HEK293 (cell line): ENCODE data around the gene SLC26A6.
A peak's percentile ranks its signal among the peaks of the same experiment; 100 is the strongest.

ENCODE experiments used
- MEIS1 ChIP-seq: sonication (generic); formaldehyde crosslinking; IDR thresholded peaks from 2 replicates; pipeline ENCODE4 v1.8.1; 2022; ENCODE audit warnings: missing genetic modification reagents, mild to moderate bottlenecking, borderline replicate concordance
- OVOL3 ChIP-seq: fragments of 450-650 bp; formaldehyde crosslinking; IDR thresholded peaks from 2 replicates; pipeline ENCODE4 v1.5.1; 2016; ENCODE audit warnings: missing biosample characterization, missing genetic modification characterization
- SP7 ChIP-seq: fragments of 450-650 bp; formaldehyde crosslinking; IDR thresholded peaks from 2 replicates; pipeline ENCODE4 v1.5.1; 2016; ENCODE audit warnings: missing biosample characterization, missing genetic modification characterization
- WT1 ChIP-seq: fragments of 450-650 bp; formaldehyde crosslinking; IDR thresholded peaks from 2 replicates; pipeline ENCODE4 v1.5.1; 2016; ENCODE audit warnings: missing biosample characterization, missing genetic modification characterization
- ZFHX2 ChIP-seq: fragments of 450-650 bp; formaldehyde crosslinking; conservative IDR thresholded peaks from 2 replicates; pipeline ENCODE4 v1.5.1; 2016; ENCODE audit warnings: missing biosample characterization, missing genetic modification characterization
- ZIC2 ChIP-seq: fragments of 450-650 bp; formaldehyde crosslinking; IDR thresholded peaks from 2 replicates; pipeline ENCODE4 v1.5.1; 2016; ENCODE audit warnings: missing biosample characterization, missing genetic modification characterization
- ZNF112 ChIP-seq: fragments of 450-650 bp; formaldehyde crosslinking; IDR thresholded peaks from 2 replicates; pipeline ENCODE4 v1.5.0; 2017; ENCODE audit warnings: missing biosample characterization, missing genetic modification characterization
- ZNF132 ChIP-seq: fragments of 450-650 bp; formaldehyde crosslinking; IDR thresholded peaks from 2 replicates; pipeline ENCODE4 v1.5.1; 2017; ENCODE audit warnings: missing biosample characterization, missing genetic modification characterization, borderline replicate concordance
- ZNF133 ChIP-seq: fragments of 450-650 bp; formaldehyde crosslinking; IDR thresholded peaks from 2 replicates; pipeline ENCODE4 v1.5.1; 2016; ENCODE audit warnings: missing biosample characterization, missing genetic modification characterization
- ZNF140 ChIP-seq: fragments of 450-650 bp; formaldehyde crosslinking; IDR thresholded peaks from 2 replicates; pipeline ENCODE4 v1.5.1; 2016; ENCODE audit warnings: missing biosample characterization, missing genetic modification characterization
- ZNF18 ChIP-seq: fragments of 450-650 bp; formaldehyde crosslinking; IDR thresholded peaks from 2 replicates; pipeline ENCODE4 v1.5.1; 2016; ENCODE audit warnings: missing biosample characterization, missing genetic modification characterization
- ZNF214 ChIP-seq: fragments of 450-650 bp; formaldehyde crosslinking; IDR thresholded peaks from 2 replicates; pipeline ENCODE4 v1.5.1; 2017; ENCODE audit warnings: missing biosample characterization, mild to moderate bottlenecking, missing genetic modification characterization, borderline replicate concordance
- ZNF24 ChIP-seq: fragments of 450-650 bp; formaldehyde crosslinking; IDR thresholded peaks from 2 replicates; pipeline ENCODE4 v1.5.1; 2016; ENCODE audit warnings: missing biosample characterization, missing genetic modification characterization
- ZNF280C ChIP-seq: fragments of 450-650 bp; formaldehyde crosslinking; IDR thresholded peaks from 2 replicates; pipeline ENCODE4 v1.5.1; 2016; ENCODE audit warnings: missing biosample characterization, missing genetic modification characterization
- ZNF341 ChIP-seq: fragments of 450-650 bp; formaldehyde crosslinking; IDR thresholded peaks from 2 replicates; pipeline ENCODE4; 2016; ENCODE audit warnings: low read depth, missing biosample characterization, missing genetic modification characterization
- ZNF354C ChIP-seq: fragments of 450-650 bp; formaldehyde crosslinking; IDR thresholded peaks from 2 replicates; pipeline ENCODE4 v1.5.1; 2016; ENCODE audit warnings: missing biosample characterization, missing genetic modification characterization, low read depth, borderline replicate concordance
- ZNF549 ChIP-seq: fragments of 450-650 bp; IDR thresholded peaks from 2 replicates; pipeline ENCODE4 v1.5.1; 2018; ENCODE audit warnings: missing biosample characterization, missing genetic modification characterization, mild to moderate bottlenecking, inconsistent platforms, moderate library complexity
- ZNF747 ChIP-seq: fragments of 450-650 bp; formaldehyde crosslinking; IDR thresholded peaks from 2 replicates; pipeline ENCODE4 v1.5.1; 2016; ENCODE audit warnings: missing biosample characterization, missing genetic modification characterization
- ZNF777 ChIP-seq: fragments of 450-650 bp; formaldehyde crosslinking; IDR thresholded peaks from 2 replicates; pipeline ENCODE4 v1.5.1; 2017; ENCODE audit warnings: missing biosample characterization, missing genetic modification characterization, borderline replicate concordance
- ZNF837 ChIP-seq: fragments of 450-650 bp; formaldehyde crosslinking; IDR thresholded peaks from 2 replicates; pipeline ENCODE4 v1.5.1; 2016; ENCODE audit warnings: missing biosample characterization, missing genetic modification characterization
- ZSCAN4 ChIP-seq: fragments of 450-650 bp; formaldehyde crosslinking; IDR thresholded peaks from 2 replicates; pipeline ENCODE4 v1.5.1; 2017; ENCODE audit warnings: missing biosample characterization, missing genetic modification characterization
- TF ChIP-seq, protein P1 (sequence below): fragments of 450-650 bp; formaldehyde crosslinking; IDR thresholded peaks from 2 replicates; pipeline ENCODE4 v1.5.1; 2016; ENCODE audit warnings: missing biosample characterization, missing genetic modification characterization
- TF ChIP-seq, protein P2 (sequence below): fragments of 450-650 bp; formaldehyde crosslinking; IDR thresholded peaks from 2 replicates; pipeline ENCODE4 v1.5.0; 2017; ENCODE audit warnings: missing biosample characterization, missing genetic modification characterization, borderline replicate concordance
- TF ChIP-seq, protein P3 (sequence below): fragments of 450-650 bp; formaldehyde crosslinking; IDR thresholded peaks from 2 replicates; pipeline ENCODE4 v1.5.1; 2016; ENCODE audit warnings: missing biosample characterization, missing genetic modification characterization
- TF ChIP-seq, protein P4 (sequence below): fragments of 450-650 bp; formaldehyde crosslinking; IDR thresholded peaks from 2 replicates; pipeline ENCODE4 v1.5.1; 2016; ENCODE audit warnings: missing biosample characterization, missing genetic modification characterization

Gene SLC26A6

DNA sequence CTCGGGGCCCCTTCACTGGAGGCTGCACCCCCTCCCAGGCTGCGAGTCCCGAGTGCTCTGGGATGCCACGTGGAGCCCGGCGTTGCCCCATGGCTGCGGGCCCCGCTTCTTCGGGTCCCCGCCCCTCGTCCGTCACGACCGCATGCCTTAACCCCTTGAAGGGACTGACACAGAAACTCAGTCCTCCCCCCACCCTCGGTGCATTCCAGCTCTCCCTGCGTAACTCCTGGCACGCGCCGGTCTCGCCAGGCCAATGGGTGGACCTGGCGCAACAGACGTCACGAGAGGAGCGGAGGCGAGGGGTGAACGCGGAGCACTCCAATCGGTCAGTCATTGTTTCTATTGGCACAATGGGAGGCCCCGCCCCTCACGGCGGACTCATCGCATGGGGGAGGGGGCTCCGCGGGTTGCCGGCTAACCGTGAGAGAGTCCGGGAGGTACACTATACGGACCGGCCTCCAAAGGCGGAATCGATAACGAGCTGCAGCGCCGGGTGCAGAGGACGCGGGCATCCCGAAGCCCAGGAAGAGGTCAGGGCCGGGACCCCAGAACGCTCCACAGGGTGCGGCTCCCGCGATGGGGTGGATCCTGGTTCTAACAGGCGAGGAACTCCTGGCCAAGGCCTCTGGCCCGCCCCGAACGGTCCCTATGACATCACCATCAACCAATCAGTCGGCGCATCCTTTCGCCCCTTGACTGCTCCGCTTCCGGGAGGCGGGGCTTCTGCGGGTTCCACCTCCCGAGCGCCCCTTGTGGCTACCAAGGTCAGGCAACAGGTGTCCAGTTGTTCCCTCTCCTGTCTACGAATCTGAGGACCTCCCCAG, 28.4 kb upstream of the SLC26A6 start (continued):
- TF ChIP-seq ZNF280C (tag by site-specific recombination), result no peak
- TF ChIP-seq ZIC2, result peak; percentile 90
- 0 out of 2 replicates have a peak, but pooled peaks have one; percentile 58 for TF ChIP-seq SP7 (tag by site-specific recombination)
- TF ChIP-seq ZNF24 (tag by site-specific recombination), result peak; percentile 18; the same call in 1 of the 2 replicates
- TF ChIP-seq ZNF837 (tag by site-specific recombination), result no peak
- peak; percentile 73 for TF ChIP-seq WT1 (tag by site-specific recombination)
- TF ChIP-seq MEIS1 (CRISPR knock-in tag), result no peak
- TF ChIP-seq, protein P1, sequence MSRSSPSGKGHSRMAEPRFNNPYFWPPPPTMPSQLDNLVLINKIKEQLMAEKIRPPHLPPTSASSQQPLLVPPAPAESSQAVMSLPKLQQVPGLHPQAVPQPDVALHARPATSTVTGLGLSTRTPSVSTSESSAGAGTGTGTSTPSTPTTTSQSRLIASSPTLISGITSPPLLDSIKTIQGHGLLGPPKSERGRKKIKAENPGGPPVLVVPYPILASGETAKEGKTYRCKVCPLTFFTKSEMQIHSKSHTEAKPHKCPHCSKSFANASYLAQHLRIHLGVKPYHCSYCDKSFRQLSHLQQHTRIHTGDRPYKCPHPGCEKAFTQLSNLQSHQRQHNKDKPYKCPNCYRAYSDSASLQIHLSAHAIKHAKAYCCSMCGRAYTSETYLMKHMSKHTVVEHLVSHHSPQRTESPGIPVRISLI, result no peak
- no peak for TF ChIP-seq ZNF140 (tag by site-specific recombination)
- TF ChIP-seq ZNF549, result no peak
- no peak for TF ChIP-seq ZNF112 (tag by site-specific recombination)
- TF ChIP-seq ZNF777, result no peak
- TF ChIP-seq ZNF214 (tag by site-specific recombination), result no peak
- no peak for TF ChIP-seq ZNF354C (tag by site-specific recombination)
- TF ChIP-seq, protein P2, sequence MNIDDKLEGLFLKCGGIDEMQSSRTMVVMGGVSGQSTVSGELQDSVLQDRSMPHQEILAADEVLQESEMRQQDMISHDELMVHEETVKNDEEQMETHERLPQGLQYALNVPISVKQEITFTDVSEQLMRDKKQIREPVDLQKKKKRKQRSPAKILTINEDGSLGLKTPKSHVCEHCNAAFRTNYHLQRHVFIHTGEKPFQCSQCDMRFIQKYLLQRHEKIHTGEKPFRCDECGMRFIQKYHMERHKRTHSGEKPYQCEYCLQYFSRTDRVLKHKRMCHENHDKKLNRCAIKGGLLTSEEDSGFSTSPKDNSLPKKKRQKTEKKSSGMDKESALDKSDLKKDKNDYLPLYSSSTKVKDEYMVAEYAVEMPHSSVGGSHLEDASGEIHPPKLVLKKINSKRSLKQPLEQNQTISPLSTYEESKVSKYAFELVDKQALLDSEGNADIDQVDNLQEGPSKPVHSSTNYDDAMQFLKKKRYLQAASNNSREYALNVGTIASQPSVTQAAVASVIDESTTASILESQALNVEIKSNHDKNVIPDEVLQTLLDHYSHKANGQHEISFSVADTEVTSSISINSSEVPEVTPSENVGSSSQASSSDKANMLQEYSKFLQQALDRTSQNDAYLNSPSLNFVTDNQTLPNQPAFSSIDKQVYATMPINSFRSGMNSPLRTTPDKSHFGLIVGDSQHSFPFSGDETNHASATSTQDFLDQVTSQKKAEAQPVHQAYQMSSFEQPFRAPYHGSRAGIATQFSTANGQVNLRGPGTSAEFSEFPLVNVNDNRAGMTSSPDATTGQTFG, result no peak
- TF ChIP-seq ZNF18, result no peak
- no peak for TF ChIP-seq ZNF132 (tag by site-specific recombination)
- no peak for TF ChIP-seq ZSCAN4 (tag by site-specific recombination)
- TF ChIP-seq ZNF747 (tag by site-specific recombination), result no peak
- TF ChIP-seq ZFHX2, result peak; percentile 53
- peak; percentile 70 for TF ChIP-seq ZNF341 (tag by site-specific recombination)
- TF ChIP-seq, protein P3, sequence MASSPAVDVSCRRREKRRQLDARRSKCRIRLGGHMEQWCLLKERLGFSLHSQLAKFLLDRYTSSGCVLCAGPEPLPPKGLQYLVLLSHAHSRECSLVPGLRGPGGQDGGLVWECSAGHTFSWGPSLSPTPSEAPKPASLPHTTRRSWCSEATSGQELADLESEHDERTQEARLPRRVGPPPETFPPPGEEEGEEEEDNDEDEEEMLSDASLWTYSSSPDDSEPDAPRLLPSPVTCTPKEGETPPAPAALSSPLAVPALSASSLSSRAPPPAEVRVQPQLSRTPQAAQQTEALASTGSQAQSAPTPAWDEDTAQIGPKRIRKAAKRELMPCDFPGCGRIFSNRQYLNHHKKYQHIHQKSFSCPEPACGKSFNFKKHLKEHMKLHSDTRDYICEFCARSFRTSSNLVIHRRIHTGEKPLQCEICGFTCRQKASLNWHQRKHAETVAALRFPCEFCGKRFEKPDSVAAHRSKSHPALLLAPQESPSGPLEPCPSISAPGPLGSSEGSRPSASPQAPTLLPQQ (tag by site-specific recombination), result peak; percentile 99
- no peak for TF ChIP-seq OVOL3 (tag by site-specific recombination)
- TF ChIP-seq, protein P4, sequence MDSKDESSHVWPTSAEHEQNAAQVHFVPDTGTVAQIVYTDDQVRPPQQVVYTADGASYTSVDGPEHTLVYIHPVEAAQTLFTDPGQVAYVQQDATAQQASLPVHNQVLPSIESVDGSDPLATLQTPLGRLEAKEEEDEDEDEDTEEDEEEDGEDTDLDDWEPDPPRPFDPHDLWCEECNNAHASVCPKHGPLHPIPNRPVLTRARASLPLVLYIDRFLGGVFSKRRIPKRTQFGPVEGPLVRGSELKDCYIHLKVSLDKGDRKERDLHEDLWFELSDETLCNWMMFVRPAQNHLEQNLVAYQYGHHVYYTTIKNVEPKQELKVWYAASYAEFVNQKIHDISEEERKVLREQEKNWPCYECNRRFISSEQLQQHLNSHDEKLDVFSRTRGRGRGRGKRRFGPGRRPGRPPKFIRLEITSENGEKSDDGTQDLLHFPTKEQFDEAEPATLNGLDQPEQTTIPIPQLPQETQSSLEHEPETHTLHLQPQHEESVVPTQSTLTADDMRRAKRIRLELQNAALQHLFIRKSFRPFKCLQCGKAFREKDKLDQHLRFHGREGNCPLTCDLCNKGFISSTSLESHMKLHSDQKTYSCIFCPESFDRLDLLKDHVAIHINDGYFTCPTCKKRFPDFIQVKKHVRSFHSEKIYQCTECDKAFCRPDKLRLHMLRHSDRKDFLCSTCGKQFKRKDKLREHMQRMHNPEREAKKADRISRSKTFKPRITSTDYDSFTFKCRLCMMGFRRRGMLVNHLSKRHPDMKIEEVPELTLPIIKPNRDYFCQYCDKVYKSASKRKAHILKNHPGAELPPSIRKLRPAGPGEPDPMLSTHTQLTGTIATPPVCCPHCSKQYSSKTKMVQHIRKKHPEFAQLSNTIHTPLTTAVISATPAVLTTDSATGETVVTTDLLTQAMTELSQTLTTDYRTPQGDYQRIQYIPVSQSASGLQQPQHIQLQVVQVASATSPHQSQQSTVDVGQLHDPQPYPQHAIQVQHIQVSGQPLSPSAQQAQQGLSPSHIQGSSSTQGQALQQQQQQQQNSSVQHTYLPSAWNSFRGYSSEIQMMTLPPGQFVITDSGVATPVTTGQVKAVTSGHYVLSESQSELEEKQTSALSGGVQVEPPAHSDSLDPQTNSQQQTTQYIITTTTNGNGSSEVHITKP, result peak; percentile 98
- TF ChIP-seq ZNF133 (tag by site-specific recombination), result no peak
